H1 (cell line): Measurements from ENCODE around the gene GPR150. TPM values are rescaled to one million over a fixed set of nuclear protein-coding genes. Genes with fewer than 3 reads are reported as not detected.

ENCODE experiments used
- CBX8 ChIP-seq: fragments of 300-800, 300-1000 bp; sonication (generic); IDR thresholded peaks from 2 replicates; pipeline ENCODE4 v1.7.1; 2016; ENCODE audit warnings: low read depth, low read length, borderline replicate concordance
- CTBP2 ChIP-seq: IDR thresholded peaks from 2 replicates; pipeline ENCODE4 v1.7.0; 2011; ENCODE audit warnings: borderline replicate concordance, mild to moderate bottlenecking, moderate library complexity, mixed read lengths, low read length; ENCODE audit not compliant: insufficient read depth, insufficient read length
- HDAC2 ChIP-seq, 2 experiments: fragments of 300-600 bp in 1 of 2; sonication (generic) in 1 of 2; IDR thresholded peaks; 2 replicates each; pipeline ENCODE4 v1.6.1; 2011 to 2012; ENCODE audit warnings: low read depth in 2 of 2, low read length in 2 of 2, mild to moderate bottlenecking in 2 of 2, moderate library complexity in 2 of 2, borderline replicate concordance in 1 of 2, inconsistent platforms in 1 of 2
- KDM1A ChIP-seq: fragments of 200-600, 300-600 bp; sonication (generic); IDR thresholded peaks from 2 replicates; pipeline ENCODE4 v1.7.1; 2016; ENCODE audit warnings: mild to moderate bottlenecking, low read length, borderline replicate concordance
- KDM4A ChIP-seq: IDR thresholded peaks from one replicate; pipeline ENCODE4 v1.7.1; 2012; ENCODE audit warnings: low read depth, mild to moderate bottlenecking, moderate library complexity, low read length, inconsistent platforms; ENCODE audit not compliant: severe bottlenecking
- KDM5A ChIP-seq: fragments of 200-600 bp; IDR thresholded peaks from 2 replicates; pipeline ENCODE4 v1.7.1; 2012; ENCODE audit warnings: mild to moderate bottlenecking, low read length, inconsistent platforms, mixed read lengths
- RFX5 ChIP-seq: IDR thresholded peaks from 2 replicates; pipeline ENCODE4 v1.6.1; 2011; ENCODE audit warnings: low read depth, low read length, improper control_type of control experiment, borderline replicate concordance
- RXRA ChIP-seq: IDR thresholded peaks from 2 replicates; pipeline ENCODE4 v1.6.1; 2011; ENCODE audit warnings: low read depth, mild to moderate bottlenecking, low read length, moderate library complexity; ENCODE audit not compliant: insufficient read depth
- TCF12 ChIP-seq: IDR thresholded peaks from 2 replicates; pipeline ENCODE4 v1.6.1; 2011; ENCODE audit warnings: low read depth, mild to moderate bottlenecking, low read length
- ZNF274 ChIP-seq: IDR thresholded peaks from 2 replicates; pipeline ENCODE4 v1.7.0; 2012; ENCODE audit warnings: low read length, borderline replicate concordance; ENCODE audit errors: extremely low read depth
- polyA plus RNA-seq, 7 experiments: library from polyadenylated mRNA; depleted of rRNA in 3 of 7; stranded (reverse) in 5 of 7; unstranded in 2 of 7; fragments of >200 nt in 5 of 7; fragments of 200-250 nt in 2 of 7; gene quantifications; 1 replicate in 5 of 7; 2 replicates in 1 of 7; 4 replicates in 1 of 7; pipeline versions ENCODE4 v1.2.1 to v1.2.3, GENCODE V29; 2011 to 2013; ENCODE audit warnings: missing spikeins in 2 of 7, mixed read lengths in 2 of 7
- total RNA-seq: library from RNA; stranded (reverse); fragmentation: NEBNext Ultra II Directional; extraction: Animal tissue kit (Norgen Biotek cat#: 25700); gene quantifications from 2 replicates; pipeline ENCODE4 v1.2.1, GENCODE V29; 2021
- TF ChIP-seq, protein P1 (sequence below): fragments of 300-600 bp; sonication (generic); IDR thresholded peaks from 2 replicates; pipeline ENCODE4 v1.7.1; 2012; ENCODE audit warnings: low read length, moderate library complexity, mild to moderate bottlenecking, inconsistent platforms; ENCODE audit not compliant: insufficient replicate concordance

GPR150 gene
- total and polyA plus RNA-seq, 2 of the 8 experiments (the other 6 are each of a cell fraction or from before 2014, with no cell fraction given) = 0.14 TPM; not detected in 1

DNA sequence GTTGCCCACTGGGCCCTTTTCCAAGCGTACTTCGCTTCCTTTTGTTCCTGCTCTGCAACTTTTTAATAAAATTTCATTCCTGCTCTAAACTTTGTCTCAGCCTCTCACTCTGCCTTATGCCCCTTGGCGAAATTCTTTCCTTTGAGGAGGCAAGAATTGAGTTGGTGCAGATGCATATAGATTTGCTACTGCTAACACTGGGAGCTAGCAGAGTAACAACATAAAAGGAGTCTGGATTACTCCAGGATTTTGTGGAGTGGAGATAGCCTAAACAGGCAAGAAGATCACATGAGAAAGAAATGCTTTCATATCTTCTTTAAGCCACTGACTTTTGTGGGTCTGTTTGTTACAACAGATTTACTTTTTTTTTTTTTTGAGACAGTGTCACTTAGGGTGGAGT lies 13.8 kb downstream of the GPR150 start (continued):
- TF ChIP-seq, protein P1, sequence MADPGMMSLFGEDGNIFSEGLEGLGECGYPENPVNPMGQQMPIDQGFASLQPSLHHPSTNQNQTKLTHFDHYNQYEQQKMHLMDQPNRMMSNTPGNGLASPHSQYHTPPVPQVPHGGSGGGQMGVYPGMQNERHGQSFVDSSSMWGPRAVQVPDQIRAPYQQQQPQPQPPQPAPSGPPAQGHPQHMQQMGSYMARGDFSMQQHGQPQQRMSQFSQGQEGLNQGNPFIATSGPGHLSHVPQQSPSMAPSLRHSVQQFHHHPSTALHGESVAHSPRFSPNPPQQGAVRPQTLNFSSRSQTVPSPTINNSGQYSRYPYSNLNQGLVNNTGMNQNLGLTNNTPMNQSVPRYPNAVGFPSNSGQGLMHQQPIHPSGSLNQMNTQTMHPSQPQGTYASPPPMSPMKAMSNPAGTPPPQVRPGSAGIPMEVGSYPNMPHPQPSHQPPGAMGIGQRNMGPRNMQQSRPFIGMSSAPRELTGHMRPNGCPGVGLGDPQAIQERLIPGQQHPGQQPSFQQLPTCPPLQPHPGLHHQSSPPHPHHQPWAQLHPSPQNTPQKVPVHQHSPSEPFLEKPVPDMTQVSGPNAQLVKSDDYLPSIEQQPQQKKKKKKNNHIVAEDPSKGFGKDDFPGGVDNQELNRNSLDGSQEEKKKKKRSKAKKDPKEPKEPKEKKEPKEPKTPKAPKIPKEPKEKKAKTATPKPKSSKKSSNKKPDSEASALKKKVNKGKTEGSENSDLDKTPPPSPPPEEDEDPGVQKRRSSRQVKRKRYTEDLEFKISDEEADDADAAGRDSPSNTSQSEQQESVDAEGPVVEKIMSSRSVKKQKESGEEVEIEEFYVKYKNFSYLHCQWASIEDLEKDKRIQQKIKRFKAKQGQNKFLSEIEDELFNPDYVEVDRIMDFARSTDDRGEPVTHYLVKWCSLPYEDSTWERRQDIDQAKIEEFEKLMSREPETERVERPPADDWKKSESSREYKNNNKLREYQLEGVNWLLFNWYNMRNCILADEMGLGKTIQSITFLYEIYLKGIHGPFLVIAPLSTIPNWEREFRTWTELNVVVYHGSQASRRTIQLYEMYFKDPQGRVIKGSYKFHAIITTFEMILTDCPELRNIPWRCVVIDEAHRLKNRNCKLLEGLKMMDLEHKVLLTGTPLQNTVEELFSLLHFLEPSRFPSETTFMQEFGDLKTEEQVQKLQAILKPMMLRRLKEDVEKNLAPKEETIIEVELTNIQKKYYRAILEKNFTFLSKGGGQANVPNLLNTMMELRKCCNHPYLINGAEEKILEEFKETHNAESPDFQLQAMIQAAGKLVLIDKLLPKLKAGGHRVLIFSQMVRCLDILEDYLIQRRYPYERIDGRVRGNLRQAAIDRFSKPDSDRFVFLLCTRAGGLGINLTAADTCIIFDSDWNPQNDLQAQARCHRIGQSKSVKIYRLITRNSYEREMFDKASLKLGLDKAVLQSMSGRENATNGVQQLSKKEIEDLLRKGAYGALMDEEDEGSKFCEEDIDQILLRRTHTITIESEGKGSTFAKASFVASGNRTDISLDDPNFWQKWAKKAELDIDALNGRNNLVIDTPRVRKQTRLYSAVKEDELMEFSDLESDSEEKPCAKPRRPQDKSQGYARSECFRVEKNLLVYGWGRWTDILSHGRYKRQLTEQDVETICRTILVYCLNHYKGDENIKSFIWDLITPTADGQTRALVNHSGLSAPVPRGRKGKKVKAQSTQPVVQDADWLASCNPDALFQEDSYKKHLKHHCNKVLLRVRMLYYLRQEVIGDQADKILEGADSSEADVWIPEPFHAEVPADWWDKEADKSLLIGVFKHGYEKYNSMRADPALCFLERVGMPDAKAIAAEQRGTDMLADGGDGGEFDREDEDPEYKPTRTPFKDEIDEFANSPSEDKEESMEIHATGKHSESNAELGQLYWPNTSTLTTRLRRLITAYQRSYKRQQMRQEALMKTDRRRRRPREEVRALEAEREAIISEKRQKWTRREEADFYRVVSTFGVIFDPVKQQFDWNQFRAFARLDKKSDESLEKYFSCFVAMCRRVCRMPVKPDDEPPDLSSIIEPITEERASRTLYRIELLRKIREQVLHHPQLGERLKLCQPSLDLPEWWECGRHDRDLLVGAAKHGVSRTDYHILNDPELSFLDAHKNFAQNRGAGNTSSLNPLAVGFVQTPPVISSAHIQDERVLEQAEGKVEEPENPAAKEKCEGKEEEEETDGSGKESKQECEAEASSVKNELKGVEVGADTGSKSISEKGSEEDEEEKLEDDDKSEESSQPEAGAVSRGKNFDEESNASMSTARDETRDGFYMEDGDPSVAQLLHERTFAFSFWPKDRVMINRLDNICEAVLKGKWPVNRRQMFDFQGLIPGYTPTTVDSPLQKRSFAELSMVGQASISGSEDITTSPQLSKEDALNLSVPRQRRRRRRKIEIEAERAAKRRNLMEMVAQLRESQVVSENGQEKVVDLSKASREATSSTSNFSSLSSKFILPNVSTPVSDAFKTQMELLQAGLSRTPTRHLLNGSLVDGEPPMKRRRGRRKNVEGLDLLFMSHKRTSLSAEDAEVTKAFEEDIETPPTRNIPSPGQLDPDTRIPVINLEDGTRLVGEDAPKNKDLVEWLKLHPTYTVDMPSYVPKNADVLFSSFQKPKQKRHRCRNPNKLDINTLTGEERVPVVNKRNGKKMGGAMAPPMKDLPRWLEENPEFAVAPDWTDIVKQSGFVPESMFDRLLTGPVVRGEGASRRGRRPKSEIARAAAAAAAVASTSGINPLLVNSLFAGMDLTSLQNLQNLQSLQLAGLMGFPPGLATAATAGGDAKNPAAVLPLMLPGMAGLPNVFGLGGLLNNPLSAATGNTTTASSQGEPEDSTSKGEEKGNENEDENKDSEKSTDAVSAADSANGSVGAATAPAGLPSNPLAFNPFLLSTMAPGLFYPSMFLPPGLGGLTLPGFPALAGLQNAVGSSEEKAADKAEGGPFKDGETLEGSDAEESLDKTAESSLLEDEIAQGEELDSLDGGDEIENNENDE = no peak
- no peak for TF ChIP-seq KDM1A
- no peak for TF ChIP-seq RXRA
- no peak for TF ChIP-seq CBX8
- no peak for TF ChIP-seq TCF12
- TF ChIP-seq ZNF274 = no peak
- no peak for TF ChIP-seq CTBP2
- TF ChIP-seq KDM4A = no peak
- no peak for TF ChIP-seq KDM5A
- no peak for TF ChIP-seq RFX5
- TF ChIP-seq HDAC2 (IDR thresholded peaks at IDR 0.05; ENCODE audit: borderline replicate concordance in 1 of 2, low read depth in 2 of 2, low read length in 2 of 2) = no peak
